Ovary (tissue), 9 donors: ENCODE data around the gene PRPF40A. TPM values are rescaled to one million over a fixed set of nuclear protein-coding genes. Genes with fewer than 3 reads are reported as not detected.

Experiments
- DNase-seq, 5 donors: peaks; one replicate each; pipeline ENCODE4 v3.0.0-alpha.2; 2019 to 2020
- H3K27ac ChIP-seq, 2 donors: fragments of 200-600 bp; one replicate each; pipeline versions ENCODE4 v1.5.1 to v1.8.0; 2019 to 2022
- H3K27me3 ChIP-seq: fragments of 200-600 bp; one replicate; pipeline ENCODE4 v1.8.0; 2022
- H3K36me3 ChIP-seq: fragments of 200-600 bp; sonication (generic); one replicate; pipeline ENCODE4 v1.5.1; 2019
- H3K4me1 ChIP-seq: one replicate; pipeline ENCODE4 v1.8.1; 2013; ENCODE audit warnings: mild to moderate bottlenecking, moderate library complexity; ENCODE audit not compliant: insufficient read depth
- H3K4me3 ChIP-seq: fragments of 200-600 bp; sonication (generic); one replicate; pipeline ENCODE4 v1.5.1; 2017
- H3K9me3 ChIP-seq, 2 donors: fragments of 200-600 bp in 1 of 2; sonication (generic) in 1 of 2; one replicate each; pipeline versions ENCODE4 v1.5.1 to v1.8.1; 2013 to 2019; ENCODE audit warnings: mild to moderate bottlenecking in 1 of 2, moderate library complexity in 1 of 2
- CTCF ChIP-seq, 3 donors: fragments of 450-650 bp in 2 of 3; fragments of 200-600 bp in 1 of 3; IDR thresholded peaks; one replicate each; pipeline versions ENCODE4 v1.5.1 to v1.8.0; 2016 to 2022; ENCODE audit warnings: antibody characterized with exemption in 3 of 3, mild to moderate bottlenecking in 1 of 3
- EP300 ChIP-seq: sonication (generic); formaldehyde crosslinking; IDR thresholded peaks from one replicate; pipeline ENCODE4 v1.6.1; 2017; ENCODE audit warnings: antibody characterized with exemption
- POLR2A ChIP-seq: fragments of 450-650 bp; IDR thresholded peaks from one replicate; pipeline ENCODE4 v1.6.1; 2017; ENCODE audit warnings: antibody characterized with exemption, mild to moderate bottlenecking, moderate library complexity
- WGBS, 3 donors: extraction: QIAGEN DNeasy Blood & Tissue Kit in 1 of 3; methylation state at CpG; one replicate each; pipeline versions ENCODE4 v1.1.5 to v1.1.7; 2013 to 2017; 5-methylcytosine and 5-hydroxymethylcytosine counted together
- intact Hi-C, 4 donors: fragments of 100-400 bp; cut with DNase I; formaldehyde crosslinking; loops; one replicate each; pipeline versions ENCODE4 v1.11.0 to v1.15.1; 2022 to 2023
- polyA plus RNA-seq, 2 donors: library from polyadenylated mRNA; stranded (reverse); fragments of 200-250 nt in 1 of 2; fragments of 350-450 nt in 1 of 2; fragmentation: Illumina TruSeq in 1 of 2; extraction: RNeasy Lipid Tissue Mini Kit (QIAGEN cat#74804) in 1 of 2; gene quantifications; one replicate each; pipeline ENCODE4 v1.2.3, GENCODE V29; 2013 to 2014
- total RNA-seq, 7 donors: library from RNA; depleted of rRNA in 2 of 7; stranded (reverse); fragments of >200 nt in 2 of 7; fragmentation: NEBNext Ultra II Directional in 3 of 7; extraction: Animal tissue kit (Norgen Biotek cat#: 25700) in 3 of 7; gene quantifications; one replicate each; pipeline versions ENCODE4 v1.1.0 to v1.2.4, GENCODE V29; 2016 to 2023
- donor health status: DM: no; HTN: no; CAD: no; lungs with moderate emphysema.
- donor health status: DM: no; HTN: no; CAD: no.
- donor health status: Bipolar disorder and iron deficiency.
- donor health status: DM: yes; HTN: yes; CAD: no.
- donor health status: DM: no; HTN: no; CAD: no.
- donor health status: DM: yes; HTN: yes; CAD: no.

Gene PRPF40A
- total and polyA plus RNA-seq, 9 donors: 27.5 to 81.9 (median 61.9) TPM

DNA sequence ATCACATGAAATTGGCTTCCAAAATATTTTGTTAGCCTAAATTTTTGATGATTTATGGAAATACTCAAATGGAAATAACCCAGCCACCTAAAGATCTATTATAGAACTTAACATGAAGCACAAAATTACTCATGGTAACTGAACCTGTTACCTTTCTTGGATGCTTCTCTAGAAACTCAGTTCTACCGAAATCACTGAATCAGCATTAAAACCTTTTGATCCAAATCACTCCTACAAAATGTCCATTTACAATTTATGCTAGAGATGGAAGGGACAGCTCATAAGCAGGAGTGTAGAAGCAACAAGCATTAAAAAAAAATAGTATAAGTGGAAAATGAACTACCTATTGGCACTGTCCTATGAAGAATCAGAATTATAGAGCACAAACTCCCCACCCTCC lies 2.1 kb downstream of the PRPF40A start:
- Histone ChIP-seq H3K9me3 (no peaks in the 10 kb centered on the region), H3K4me3 (no peak overlapping the region), H3K27me3 (no peaks in the 10 kb centered on the region), H3K36me3 (no peaks in the 10 kb centered on the region), H3K27ac (no peak overlapping the region), H3K4me1 (peaks cover 3% of the 10 kb centered on the region)
- DNase-seq: no peak
- WGBS, 3 donors: 70 to 87% (median 74%) methylated on average over 1 of the region's 1 CpG
- intact Hi-C loops: loop anchor here in 1 of 4 donors (5.0 kb wide), 1 partner anchor 538 kb away; the partner anchor contains the start of gene STAM2
- no peak for TF ChIP-seq POLR2A
- TF ChIP-seq CTCF (IDR thresholded peaks at IDR 0.05): no peak
- TF ChIP-seq EP300: no peak

GRCh38 chr2:152710713-152711112 lies 6.5 kb downstream of the PRPF40A start:
- Histone ChIP-seq H3K36me3 (no peaks in the 10 kb centered on the region), H3K27ac (no peak overlapping the region), H3K9me3 (no peaks in the 10 kb centered on the region), H3K4me3 (no peak overlapping the region), H3K27me3 (no peaks in the 10 kb centered on the region), H3K4me1 (no peaks in the 10 kb centered on the region)
- no peak for DNase-seq
- intact Hi-C loops: no loop called here
- 66 to 70% (median 70%) methylated on average over 2 of the region's 2 CpGs for WGBS, 3 donors
- TF ChIP-seq POLR2A: no peak
- no peak for TF ChIP-seq CTCF (IDR thresholded peaks at IDR 0.05)
- no peak for TF ChIP-seq EP300

GRCh38 chr2:152708742-152709141 lies 8.5 kb downstream of the PRPF40A start:
- H3K27ac ChIP-seq: no peak overlapping the region
- TF ChIP-seq POLR2A: no peak
- TF ChIP-seq EP300: no peak
- no peak for TF ChIP-seq CTCF (IDR thresholded peaks at IDR 0.05)
- WGBS, 3 donors: 91 to 98% (median 92%) methylated on average over 2 of the region's 2 CpGs
- intact Hi-C loops: no loop called here
- no peaks in the 10 kb centered on the region for H3K36me3 ChIP-seq
- no peaks in the 10 kb centered on the region for H3K27me3 ChIP-seq
- no peak for DNase-seq
- H3K4me3 ChIP-seq: no peak overlapping the region
- H3K9me3 ChIP-seq: no peaks in the 10 kb centered on the region
- no peaks in the 10 kb centered on the region for H3K4me1 ChIP-seq

DNA sequence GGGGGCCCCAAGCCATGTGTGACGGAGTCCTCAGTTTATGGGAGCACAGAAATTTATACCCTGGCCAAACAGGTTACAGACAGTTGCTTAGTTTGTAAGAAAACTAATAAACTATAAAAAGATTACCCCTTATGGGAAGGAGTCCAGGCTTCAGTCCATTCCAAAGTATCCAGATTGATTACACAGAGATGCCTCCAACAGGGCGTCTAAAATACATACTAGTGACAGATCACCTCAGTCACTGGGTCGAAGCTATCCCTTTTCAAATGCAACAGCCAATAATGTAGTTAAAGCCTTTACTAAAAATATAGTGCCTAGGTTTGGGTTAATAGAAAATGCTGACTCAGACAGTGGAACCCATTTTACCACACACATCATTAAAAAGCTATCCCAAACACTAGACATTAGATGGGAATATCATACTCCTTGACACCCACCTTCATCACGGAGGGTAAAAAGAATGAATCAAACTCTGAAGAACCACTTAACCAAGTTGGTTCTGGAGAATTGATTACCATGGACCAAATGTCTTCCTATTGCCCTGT lies 10.7 kb downstream of the PRPF40A start:
- no peak for TF ChIP-seq CTCF (IDR thresholded peaks at IDR 0.05)
- 93 to 95% (median 95%) methylated on average over 4 of the region's 4 CpGs for WGBS, 3 donors
- no peak overlapping the region for H3K4me3 ChIP-seq
- no peak overlapping the region for H3K27ac ChIP-seq
- DNase-seq: no peak
- H3K4me1 ChIP-seq: peaks cover 2% of the 10 kb centered on the region
- H3K36me3 ChIP-seq: no peaks in the 10 kb centered on the region
- intact Hi-C loops: no loop called here
- H3K27me3 ChIP-seq: no peaks in the 10 kb centered on the region
- no peaks in the 10 kb centered on the region for H3K9me3 ChIP-seq
